GM12872 (cell line): ENCODE data around the gene PIMREG.

Source experiments
- CTCF ChIP-seq: IDR thresholded peaks from 3 replicates; pipeline ENCODE4 v1.5.1; 2011; ENCODE audit warnings: low read depth, mild to moderate bottlenecking, low read length, moderate library complexity; ENCODE audit not compliant: insufficient read depth

Gene PIMREG

GRCh38 chr17:6476076-6476809 lies 32.0 kb downstream of the PIMREG start:
- TF ChIP-seq CTCF, result no peak

GRCh38 chr17:6476810-6477179 lies 32.5 kb downstream of the PIMREG start:
- no peak for TF ChIP-seq CTCF

GRCh38 chr17:6477831-6478383 lies 33.7 kb downstream of the PIMREG start:
- no peak for TF ChIP-seq CTCF

- no peak for TF ChIP-seq CTCF
These were observed 34.2 kb downstream of the PIMREG start for GRCh38 chr17:6478486-6478885.

GRCh38 chr17:6479622-6480302 lies 35.5 kb downstream of the PIMREG start:
- TF ChIP-seq CTCF, result no peak

GRCh38 chr17:6480303-6480675 lies 36.0 kb downstream of the PIMREG start:
- TF ChIP-seq CTCF, result no peak

GRCh38 chr17:6482105-6482455 lies 37.8 kb downstream of the PIMREG start:
- no peak for TF ChIP-seq CTCF
